Measurements from ENCODE around the gene TMEM202. TPM values are rescaled to one million over a fixed set of nuclear protein-coding genes. Genes with fewer than 3 reads are reported as not detected.

The TMEM202 gene
- total RNA-seq, 3 donors from 2014 or later, result not detected

- no peak overlapping the region for H3K4me3 ChIP-seq
- no peak for ATAC-seq
- no peaks in the 10 kb centered on the region for H3K4me1 ChIP-seq (ENCODE audit: low read depth)
- TF ChIP-seq CTCF (IDR thresholded peaks at IDR 0.05), result no peak
- no peaks in the 10 kb centered on the region for H3K36me3 ChIP-seq (ENCODE audit: low read depth)
- intact Hi-C loops (cut with DNase I, micrococcal nuclease), result no loop called here
- H3K9me3 ChIP-seq, result no peaks in the 10 kb centered on the region
- DNase-seq, result no peak
These were observed 36.9 kb upstream of the TMEM202 start for GRCh38 chr15:72361176-72361575.

- no peaks in the 10 kb centered on the region for H3K4me1 ChIP-seq (ENCODE audit: low read depth)
- no peaks in the 10 kb centered on the region for H3K36me3 ChIP-seq (ENCODE audit: low read depth)
- no peaks in the 10 kb centered on the region for H3K9me3 ChIP-seq
- no peak overlapping the region for H3K4me3 ChIP-seq
- intact Hi-C loops (cut with DNase I, micrococcal nuclease), result no loop called here
- ATAC-seq, result peak; percentile 64
- no peak for TF ChIP-seq CTCF (IDR thresholded peaks at IDR 0.05)
- peak in 1 of 3 donors; percentile 15 for DNase-seq
These were observed 32.3 kb upstream of the TMEM202 start for GRCh38 chr15:72365844-72366243.

GRCh38 chr15:72368325-72368724, 29.8 kb upstream of the TMEM202 start:
- Histone ChIP-seq H3K4me1 (ENCODE audit: low read depth) (no peaks in the 10 kb centered on the region), H3K4me3 (no peak overlapping the region), H3K9me3 (no peaks in the 10 kb centered on the region), H3K36me3 (ENCODE audit: low read depth) (no peaks in the 10 kb centered on the region)
- ATAC-seq (peak; percentile 47), DNase-seq (no peak)
- TF ChIP-seq CTCF (IDR thresholded peaks at IDR 0.05), result no peak
- intact Hi-C loops (cut with DNase I, micrococcal nuclease), result no loop called here

GRCh38 chr15:72368899-72369298, 29.2 kb upstream of the TMEM202 start:
- intact Hi-C loops (cut with DNase I, micrococcal nuclease), result no loop called here
- Histone ChIP-seq H3K36me3 (ENCODE audit: low read depth) (no peaks in the 10 kb centered on the region), H3K4me1 (ENCODE audit: low read depth) (no peaks in the 10 kb centered on the region), H3K4me3 (no peak overlapping the region), H3K9me3 (no peaks in the 10 kb centered on the region)
- DNase-seq, result peak in 1 of 3 donors; percentile 38
- peak; percentile 71 for ATAC-seq
- no peak for TF ChIP-seq CTCF (IDR thresholded peaks at IDR 0.05)

- H3K4me1 ChIP-seq (ENCODE audit: low read depth), result peaks cover 7% of the 10 kb centered on the region
These were observed 28.1 kb upstream of the TMEM202 start for GRCh38 chr15:72369964-72370363.

More at GRCh38 chr15:72369964-72370363, 28.1 kb upstream of the TMEM202 start:
- TF ChIP-seq CTCF (IDR thresholded peaks at IDR 0.05), result no peak
- no peak overlapping the region for H3K4me3 ChIP-seq
- no peak for ATAC-seq
- no peaks in the 10 kb centered on the region for H3K36me3 ChIP-seq (ENCODE audit: low read depth)
- intact Hi-C loops (cut with DNase I, micrococcal nuclease), result no loop called here
- no peak for DNase-seq
- no peaks in the 10 kb centered on the region for H3K9me3 ChIP-seq
